Activated CD4-positive, alpha-beta memory T cell treated with anti-CD3 and anti-CD28 coated beads for 36 hours (primary cell): ENCODE measurements around the gene CA6. TPM values are rescaled to one million over a fixed set of nuclear protein-coding genes. Genes with fewer than 3 reads are reported as not detected.
"Not testable (repeated sequence)": the region's sequence is repeated elsewhere in the genome, so short reads cannot be mapped to it uniquely, and the experiment has no call there.

Experiments used
- CTCF ChIA-PET: fragments of 350-600 bp; sonication (Branson Sonifier 250); formaldehyde crosslinking; loops from one replicate; lab custom pipeline; 2021; ENCODE audit warnings: antibody characterized with exemption, inconsistent platforms; lab: Charles Lee
- POLR2A ChIA-PET: fragments of 350-600 bp; sonication (Branson Sonifier 250); formaldehyde crosslinking; loops from one replicate; lab custom pipeline; 2021; ENCODE audit warnings: antibody characterized with exemption; lab: Charles Lee
- DNase-seq: peaks from one replicate; pipeline ENCODE4 v3.0.0-alpha.2; 2020
- H3K27ac Mint-ChIP-seq: one replicate; pipeline ENCODE4 v1.8.0; 2021; ENCODE audit warnings: mixed read lengths
- H3K27me3 Mint-ChIP-seq: one replicate; pipeline ENCODE4 v1.8.0; 2021; ENCODE audit warnings: mixed read lengths
- H3K36me3 Mint-ChIP-seq: one replicate; pipeline ENCODE4 v1.8.0; 2021; ENCODE audit warnings: mixed read lengths
- H3K4me1 Mint-ChIP-seq: one replicate; pipeline ENCODE4 v1.8.0; 2021; ENCODE audit warnings: low read depth, mixed read lengths
- H3K4me3 Mint-ChIP-seq: one replicate; pipeline ENCODE4 v1.8.0; 2021; ENCODE audit warnings: mild to moderate bottlenecking, mixed read lengths
- H3K9me3 Mint-ChIP-seq: one replicate; pipeline ENCODE4 v1.8.0; 2021; ENCODE audit warnings: mixed read lengths
- intact Hi-C: fragments of 100-400 bp; cut with micrococcal nuclease; formaldehyde crosslinking; loops from one replicate; pipeline ENCODE4 v1.15.1; 2023
- total RNA-seq, 2 experiments: library from RNA; stranded (reverse); gene quantifications; one replicate each; pipeline ENCODE4 v1.2.3, GENCODE V29; 2021

CA6 gene
- total RNA-seq = under 1 TPM; 0.17 to 0.26 TPM

DNA sequence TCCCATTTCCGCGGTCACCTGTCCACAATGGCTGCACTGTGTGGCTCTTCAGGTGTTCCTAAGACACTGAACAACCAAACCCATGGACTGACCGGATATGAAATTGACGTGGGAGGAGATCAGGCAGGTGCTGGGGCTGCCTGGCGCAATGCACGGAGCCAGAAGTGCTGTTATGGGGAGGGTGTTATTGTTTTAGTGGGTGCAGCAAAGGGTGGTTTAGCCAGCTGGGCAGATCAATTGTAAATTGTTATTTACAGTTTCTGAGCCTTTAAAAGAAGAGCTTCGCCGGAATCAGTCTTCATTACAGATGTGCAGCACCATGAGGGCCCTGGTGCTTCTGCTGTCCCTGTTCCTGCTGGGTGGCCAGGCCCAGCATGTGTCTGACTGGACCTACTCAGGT lies at the start of gene CA6:
Gene CA6 (plus strand): TSS at position 301 of the 400 bp plus-strand sequence. CDS start 19 bp downstream, at position 320.
- POLR2A ChIA-PET = interaction anchor here (2.2 kb wide), 1 partner anchor 25 kb away, joined by 9 read pairs; no protein-coding TSS in a partner anchor
- DNase-seq = no peak
- CTCF ChIA-PET = interaction anchor here (0.6 to 4.7 kb wide), 6 partner anchors 12 to 60 kb away, joined by 3 to 22 read pairs (median 4); no protein-coding TSS in a partner anchor
- Mint-ChIP-seq H3K27me3 (no peaks in the 10 kb centered on the region), H3K4me3 (peak within 1 kb of the TSS; percentile 23), H3K36me3 (no peaks in the 10 kb centered on the region), H3K9me3 (no peaks in the 10 kb centered on the region), H3K27ac (peak within 1 kb of the TSS; percentile 96), H3K4me1 (peaks cover 64% of the 10 kb centered on the region)
- intact Hi-C loops = no loop called here

DNA sequence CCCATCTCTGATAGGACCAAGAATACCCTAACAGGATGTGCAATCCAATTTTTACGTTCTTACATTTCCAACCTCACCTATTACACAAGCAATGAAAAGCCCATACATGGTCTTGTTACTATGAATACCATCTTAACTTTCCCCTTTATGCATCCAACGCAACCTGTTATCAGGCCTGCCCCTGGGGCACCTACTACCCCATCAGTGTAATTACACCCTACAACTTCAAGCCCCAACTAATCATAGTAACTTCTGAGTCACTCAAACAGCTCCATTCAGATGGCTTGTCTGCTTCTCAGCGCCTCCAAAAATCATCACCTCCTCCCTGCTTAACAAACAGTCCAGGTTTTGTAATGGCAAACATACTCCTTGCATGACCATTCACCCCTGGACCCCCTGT lies 48.9 kb upstream of the CA6 start:
- H3K36me3 Mint-ChIP-seq, H3K4me3 Mint-ChIP-seq, POLR2A ChIA-PET, H3K27ac Mint-ChIP-seq, intact Hi-C loops, H3K27me3 Mint-ChIP-seq, DNase-seq: not testable (repeated sequence)
- CTCF ChIA-PET = interaction anchor here (1.2 kb wide), 1 partner anchor 108 kb away, joined by 4 read pairs; no protein-coding TSS in a partner anchor
- Mint-ChIP-seq H3K9me3 (peaks cover 12% of the 10 kb centered on the region), H3K4me1 (peaks cover 34% of the 10 kb centered on the region)

DNA sequence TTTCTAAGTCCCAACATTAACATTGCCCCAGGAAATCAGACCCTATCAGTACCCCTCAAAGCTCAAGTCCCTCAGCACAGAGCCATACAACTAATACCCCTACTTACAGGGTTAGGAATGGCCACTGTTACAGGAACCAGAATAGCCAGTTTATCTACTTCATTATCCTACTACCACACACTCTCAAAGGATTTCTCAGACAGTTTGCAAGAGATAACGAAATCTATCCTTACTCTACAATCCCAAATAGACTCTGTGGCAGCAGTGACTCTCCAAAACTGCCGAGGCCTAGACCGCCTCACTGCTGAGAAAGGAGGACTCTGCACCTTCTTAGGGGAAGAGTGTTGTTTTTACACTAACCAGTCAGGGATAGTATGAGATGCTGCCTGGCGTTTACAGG lies 48.2 kb upstream of the CA6 start:
- intact Hi-C loops, H3K27ac Mint-ChIP-seq, H3K4me3 Mint-ChIP-seq, CTCF ChIA-PET, H3K27me3 Mint-ChIP-seq, H3K36me3 Mint-ChIP-seq, DNase-seq: not testable (repeated sequence)
- POLR2A ChIA-PET = interaction anchor here (4.4 kb wide), 1 partner anchor 19 kb away, joined by 39 read pairs; the partner anchor contains the start of gene ENO1
- H3K9me3 Mint-ChIP-seq = peaks cover 12% of the 10 kb centered on the region
- peaks cover 37% of the 10 kb centered on the region for H3K4me1 Mint-ChIP-seq

- ChIA-PET CTCF (interaction anchor here (1.0 to 1.6 kb wide), 2 partner anchors 19 to 89 kb away, joined by 5 to 6 read pairs; no protein-coding TSS in a partner anchor), POLR2A (interaction anchor here (0.6 to 4.4 kb wide), 2 partner anchors 20 to 72 kb away, joined by 5 to 39 read pairs; partner anchors contain the start of gene ENO1)
- H3K27me3 Mint-ChIP-seq, intact Hi-C loops, H3K36me3 Mint-ChIP-seq, DNase-seq: not testable (repeated sequence)
- Mint-ChIP-seq H3K4me3 (peak overlapping the region; percentile 20), H3K27ac (peak overlapping the region; percentile 99), H3K4me1 (peaks cover 43% of the 10 kb centered on the region), H3K9me3 (peaks cover 12% of the 10 kb centered on the region)
Observed at GRCh38 chr1:8898418-8898817, 47.2 kb upstream of the CA6 start.

GRCh38 chr1:8899046-8899445 lies 46.6 kb upstream of the CA6 start:
- Mint-ChIP-seq H3K9me3 (peaks cover 12% of the 10 kb centered on the region), H3K4me3 (no peak overlapping the region), H3K27ac (peak overlapping the region; percentile 99), H3K36me3 (peaks cover 8% of the 10 kb centered on the region), H3K4me1 (peaks cover 47% of the 10 kb centered on the region), H3K27me3 (no peaks in the 10 kb centered on the region)
- CTCF ChIA-PET = interaction anchor here (1.6 to 2.6 kb wide), 2 partner anchors 89 to 106 kb away, joined by 5 to 10 read pairs; no protein-coding TSS in a partner anchor
- intact Hi-C loops = no loop called here
- POLR2A ChIA-PET = interaction anchor here (0.6 to 4.4 kb wide), 3 partner anchors 8 to 25 kb away, joined by 3 to 39 read pairs (median 5); partner anchors contain the start of gene ENO1
- no peak for DNase-seq

DNA sequence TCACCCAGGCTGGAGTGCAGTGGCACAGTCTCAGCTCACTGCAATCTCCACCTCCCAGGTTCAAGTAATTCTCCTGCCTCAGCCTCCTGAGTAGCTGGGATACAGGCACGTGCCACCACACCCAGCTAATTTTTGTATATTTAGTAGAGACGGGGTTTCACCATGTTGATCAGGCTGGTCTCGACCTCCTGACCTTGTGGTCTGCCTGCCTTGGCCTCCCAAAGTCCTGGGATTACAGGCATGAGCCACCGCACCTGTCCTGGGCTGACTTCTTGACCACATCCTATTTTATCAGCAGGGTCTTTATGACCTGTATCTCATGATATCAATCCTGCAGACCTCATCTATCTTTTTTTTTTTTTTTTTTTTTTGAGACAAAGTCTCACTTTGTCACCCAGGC lies 45.0 kb upstream of the CA6 start:
- ChIA-PET POLR2A (interaction anchor here (0.6 to 4.4 kb wide), 4 partner anchors 22 to 85 kb away, joined by 4 to 39 read pairs (median 4); partner anchors contain the start of gene ENO1), CTCF (interaction anchor here (0.6 to 2.6 kb wide), 3 partner anchors 89 to 405 kb away, joined by 3 to 10 read pairs (median 3); no protein-coding TSS in a partner anchor)
- H3K4me3 Mint-ChIP-seq, H3K27me3 Mint-ChIP-seq, H3K36me3 Mint-ChIP-seq: not testable (repeated sequence)
- Mint-ChIP-seq H3K27ac (peak overlapping the region; percentile 99), H3K4me1 (peaks cover 45% of the 10 kb centered on the region), H3K9me3 (peaks cover 12% of the 10 kb centered on the region)
- DNase-seq = peak; percentile 58
- intact Hi-C loops = loop anchor here (1.0 kb wide), 3 partner anchors 22 to 46 kb away; partner anchors contain the start of gene ENO1

- H3K4me1 Mint-ChIP-seq = peaks cover 51% of the 10 kb centered on the region
- no peak overlapping the region for H3K4me3 Mint-ChIP-seq
- no peaks in the 10 kb centered on the region for H3K27me3 Mint-ChIP-seq
- CTCF ChIA-PET = interaction anchor here (1.3 kb wide), 1 partner anchor 12 kb away, joined by 3 read pairs; no protein-coding TSS in a partner anchor
- H3K36me3 Mint-ChIP-seq = peaks cover 8% of the 10 kb centered on the region
- POLR2A ChIA-PET = no interaction called here
- intact Hi-C loops = loop anchor here (1.0 to 2.0 kb wide), 2 partner anchors 43 to 86 kb away; partner anchors contain the start of gene RERE
- peaks cover 12% of the 10 kb centered on the region for H3K9me3 Mint-ChIP-seq
- DNase-seq = no peak
- peak overlapping the region; percentile 47 for H3K27ac Mint-ChIP-seq
Observed at GRCh38 chr1:8902765-8903164, 42.9 kb upstream of the CA6 start.

GRCh38 chr1:8903410-8903809 lies 42.3 kb upstream of the CA6 start:
- ChIA-PET POLR2A (no interaction called here), CTCF (interaction anchor here (1.3 kb wide), 1 partner anchor 12 kb away, joined by 3 read pairs; no protein-coding TSS in a partner anchor)
- Mint-ChIP-seq H3K4me3 (no peak overlapping the region), H3K27me3 (no peaks in the 10 kb centered on the region), H3K27ac (peak overlapping the region; percentile 47), H3K9me3 (peaks cover 9% of the 10 kb centered on the region), H3K36me3 (peaks cover 8% of the 10 kb centered on the region), H3K4me1 (peaks cover 51% of the 10 kb centered on the region)
- peak; percentile 59 for DNase-seq
- intact Hi-C loops = loop anchor here (1.0 to 2.0 kb wide), 2 partner anchors 44 to 87 kb away; partner anchors contain the start of gene RERE

DNA sequence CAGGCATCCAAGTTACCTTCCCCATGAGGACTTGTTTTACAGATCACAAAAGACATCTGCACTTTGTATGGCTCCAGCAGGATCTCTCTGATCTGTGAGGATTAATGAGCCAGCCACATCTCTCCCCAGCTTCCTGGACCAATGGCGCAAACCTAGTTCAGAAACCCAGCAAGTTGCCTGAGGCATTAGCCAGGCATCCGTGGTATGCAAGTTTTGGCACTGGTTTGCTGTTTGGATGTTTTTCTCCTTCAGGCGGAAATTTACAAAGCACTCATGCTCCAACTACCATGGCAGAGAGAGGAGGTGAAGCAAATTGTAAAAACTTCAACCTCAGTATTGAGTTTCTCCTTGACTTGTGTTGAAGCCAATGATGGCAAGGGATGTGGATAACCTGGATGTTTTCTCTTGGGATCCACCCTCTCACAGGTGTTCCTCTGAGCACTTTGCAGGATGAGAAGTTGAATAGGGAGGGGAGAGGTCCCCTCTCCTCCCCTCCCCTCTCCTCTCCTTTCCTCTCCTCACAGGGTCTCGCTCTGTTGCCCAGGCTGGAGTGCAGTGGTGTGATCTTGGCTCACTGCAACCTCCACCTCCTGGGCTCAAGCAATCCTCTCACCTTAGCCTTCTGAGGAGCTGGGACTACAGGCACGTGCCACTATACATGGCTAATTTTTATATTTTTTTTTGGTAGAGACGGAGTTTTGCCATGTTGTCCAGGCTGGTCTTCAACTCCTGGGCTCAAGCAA lies 41.6 kb upstream of the CA6 start:
- Mint-ChIP-seq H3K9me3 (peaks cover 4% of the 10 kb centered on the region), H3K36me3 (peaks cover 6% of the 10 kb centered on the region), H3K4me3 (no peak overlapping the region), H3K4me1 (peaks cover 45% of the 10 kb centered on the region), H3K27ac (no peak overlapping the region), H3K27me3 (no peaks in the 10 kb centered on the region)
- intact Hi-C loops = loop anchor here (1.0 to 2.0 kb wide), 2 partner anchors 45 to 87 kb away; partner anchors contain the start of gene RERE
- ChIA-PET POLR2A (no interaction called here), CTCF (interaction anchor here (1.3 kb wide), 1 partner anchor 11 kb away, joined by 3 read pairs; no protein-coding TSS in a partner anchor)
- no peak for DNase-seq

DNA sequence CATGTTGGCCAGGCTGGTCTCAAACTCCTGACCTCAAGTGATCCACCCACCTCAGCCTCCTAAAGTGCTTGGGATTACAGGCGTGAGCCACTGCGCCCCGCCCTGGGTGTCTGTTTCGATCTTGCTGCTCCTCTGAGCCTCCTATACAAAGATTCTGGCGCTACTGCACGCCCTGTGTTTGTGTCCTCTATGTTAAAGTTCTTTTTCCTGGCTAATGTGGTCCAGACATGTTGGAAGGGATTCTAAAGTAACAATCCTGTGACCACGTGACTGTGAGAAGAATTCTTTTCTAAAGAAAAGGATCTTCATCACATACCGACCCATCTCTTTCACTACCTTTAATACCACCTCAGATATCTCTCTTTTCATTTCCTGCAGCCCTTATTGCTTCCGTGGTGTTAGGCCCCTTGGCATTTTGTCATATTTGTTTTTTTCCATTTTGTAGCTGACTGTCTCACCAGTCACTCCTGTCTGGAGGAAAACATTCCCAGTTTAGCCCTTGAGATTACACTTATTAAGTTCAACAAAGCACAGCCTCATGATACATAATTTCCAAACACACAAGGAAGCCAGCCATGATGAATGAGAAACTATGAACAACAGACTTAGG lies 40.0 kb upstream of the CA6 start:
- Mint-ChIP-seq H3K4me1 (peaks cover 31% of the 10 kb centered on the region), H3K27ac (peak overlapping the region; percentile 35), H3K27me3 (peaks cover 3% of the 10 kb centered on the region), H3K4me3 (no peak overlapping the region), H3K9me3 (peaks cover 4% of the 10 kb centered on the region), H3K36me3 (peaks cover 6% of the 10 kb centered on the region)
- intact Hi-C loops = no loop called here
- no peak for DNase-seq
- CTCF ChIA-PET = interaction anchor here (2.0 kb wide), 1 partner anchor 99 kb away, joined by 5 read pairs; no protein-coding TSS in a partner anchor
- POLR2A ChIA-PET = no interaction called here

GRCh38 chr1:8908388-8909151 lies 37.1 kb upstream of the CA6 start:
- ChIA-PET CTCF (interaction anchor here (0.8 to 1.5 kb wide), 5 partner anchors 10 to 96 kb away, joined by 3 to 13 read pairs (median 3); no protein-coding TSS in a partner anchor), POLR2A (interaction anchor here (0.6 kb wide), 1 partner anchor 856 kb away, joined by 4 read pairs; no protein-coding TSS in a partner anchor)
- peaks cover 3% of the 10 kb centered on the region for H3K27me3 Mint-ChIP-seq
- H3K4me3 Mint-ChIP-seq = no peak overlapping the region
- intact Hi-C loops = no loop called here
- H3K27ac Mint-ChIP-seq = no peak overlapping the region
- DNase-seq = no peak
- H3K9me3 Mint-ChIP-seq = no peaks in the 10 kb centered on the region
- no peaks in the 10 kb centered on the region for H3K36me3 Mint-ChIP-seq
- H3K4me1 Mint-ChIP-seq = peaks cover 12% of the 10 kb centered on the region
